Transverse colon (tissue), 4 donors: ENCODE results near the gene RNASE12. TPM values are rescaled to one million over a fixed set of nuclear protein-coding genes. Genes with fewer than 3 reads are reported as not detected.
"Not testable (repeated sequence)": the region's sequence is repeated elsewhere in the genome, so short reads cannot be mapped to it uniquely, and the experiment has no call there.

ENCODE experiments used
- DNase-seq: peaks from one replicate; pipeline ENCODE4 v3.0.0-alpha.2; 2019
- H3K27ac ChIP-seq, 4 donors: fragments of 200-600 bp; sonication (generic); 2 replicates each; pipeline ENCODE4 v1.5.1; 2016 to 2018; ENCODE audit warnings: inconsistent platforms in 4 of 4
- H3K27me3 ChIP-seq: fragments of 200-600 bp; sonication (generic); 2 replicates; pipeline ENCODE4 v1.5.1; 2017; ENCODE audit warnings: inconsistent platforms
- H3K36me3 ChIP-seq, 4 donors: fragments of 200-600 bp; sonication (generic); 2 replicates each; pipeline ENCODE4 v1.5.1; 2017 to 2019; ENCODE audit warnings: inconsistent platforms in 4 of 4
- H3K4me1 ChIP-seq, 4 donors: fragments of 200-600 bp; sonication (generic); 2 replicates each; pipeline ENCODE4 v1.5.1; 2017 to 2020; ENCODE audit warnings: inconsistent platforms in 4 of 4
- H3K4me3 ChIP-seq, 4 donors: fragments of 200-600 bp; sonication (generic); 1 replicate in 1 of 4; 2 replicates in 3 of 4; pipeline versions ENCODE4 v1.5.1 to v1.6.1; 2017 to 2019; ENCODE audit warnings: inconsistent platforms in 4 of 4
- H3K9me3 ChIP-seq, 2 donors: fragments of 200-600 bp; sonication (generic); 2 replicates each; pipeline ENCODE4 v1.5.1; 2017 to 2019; ENCODE audit warnings: inconsistent platforms in 2 of 2
- EP300 ChIP-seq: sonication (generic); formaldehyde crosslinking; IDR thresholded peaks from one replicate; pipeline ENCODE4 v1.6.1; 2017; ENCODE audit warnings: antibody characterized with exemption, low read depth
- POLR2A ChIP-seq: fragments of 450-650 bp; IDR thresholded peaks from one replicate; pipeline ENCODE4 v1.6.1; 2016; ENCODE audit warnings: antibody characterized with exemption, mild to moderate bottlenecking, moderate library complexity
- POLR2AphosphoS5 ChIP-seq, 3 donors: sonication (generic); formaldehyde crosslinking; IDR thresholded peaks; one replicate each; pipeline ENCODE4 v1.6.1; 2016; ENCODE audit warnings: antibody characterized with exemption in 3 of 3
- WGBS, 2 donors: methylation state at CpG; one replicate each; pipeline ENCODE4 v1.1.5; 2018; ENCODE audit warnings: low coverage in 1 of 2; 5-methylcytosine and 5-hydroxymethylcytosine counted together
- in situ Hi-C, 4 donors: fragments of 200-750 bp; cut with MboI; loops; one replicate each; pipeline versions ENCODE4 v1.15.0 to v1.15.1; 2017; ENCODE audit warnings: low sequenced_read_pairs in 3 of 4, low pct_ligation_motif_present in 1 of 4, low pct_unique_long_range_greater_than_20kb in 1 of 4
- intact Hi-C: fragments of 100-400 bp; cut with DNase I; formaldehyde crosslinking; loops from one replicate; pipeline ENCODE4 v1.15.1; 2023; ENCODE audit warnings: low total_unique reads
- total RNA-seq, 4 donors: library from RNA; depleted of rRNA; stranded (reverse); fragments of >200 nt; gene quantifications; one replicate each; pipeline ENCODE4 v1.1.0, GENCODE V29; 2016
- TF ChIP-seq, protein P1 (sequence below), 5 experiments: fragments of 200-600 bp in 3 of 5; fragments of 450-650 bp in 2 of 5; sonication (generic) in 3 of 5; IDR thresholded peaks; 1 replicate in 2 of 5; 2 replicates in 3 of 5; pipeline ENCODE4 v1.5.1; 2016 to 2017; ENCODE audit warnings: antibody characterized with exemption in 5 of 5, inconsistent platforms in 3 of 5, mild to moderate bottlenecking in 2 of 5, moderate library complexity in 1 of 5

RNASE12 gene
- total RNA-seq, 4 donors from 2014 or later, result not detected

DNA sequence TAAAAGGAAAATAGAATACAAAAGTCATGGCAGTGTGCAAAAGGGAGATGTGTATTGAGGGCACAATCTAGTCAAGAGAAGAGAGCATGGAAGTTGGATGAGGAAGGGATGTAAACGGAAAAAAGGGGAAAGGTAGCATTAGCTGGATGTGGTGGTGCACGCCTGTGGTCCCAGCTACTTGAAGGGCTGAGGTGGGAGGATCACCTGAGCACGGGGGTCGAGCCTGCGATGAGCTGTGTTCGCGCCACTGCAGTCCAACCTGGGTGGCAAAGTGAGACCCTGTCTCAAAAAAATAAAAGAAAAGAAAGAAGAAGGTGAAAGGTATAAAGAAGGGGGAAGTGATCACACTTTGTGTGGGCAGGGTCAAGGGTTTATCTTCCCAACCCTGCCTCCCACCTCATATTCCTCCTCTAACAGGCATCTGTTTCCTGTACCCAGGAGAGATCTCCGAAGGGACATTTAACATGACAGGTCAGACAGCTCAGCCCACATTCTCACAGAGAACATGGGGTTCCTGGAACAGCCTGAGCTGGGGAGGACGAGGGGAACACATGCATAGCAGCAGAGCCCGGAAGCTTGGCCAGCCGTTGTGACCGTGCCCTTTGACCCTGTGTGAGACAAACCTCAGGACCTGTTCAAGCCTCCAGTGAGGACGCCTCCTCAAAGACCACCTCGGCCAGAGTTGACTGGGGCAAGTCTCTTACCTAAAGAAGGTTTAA lies 12.2 kb downstream of the RNASE12 start:
- no peaks in the 10 kb centered on the region for H3K27me3 ChIP-seq
- no peaks in the 10 kb centered on the region for H3K9me3 ChIP-seq
- no peak for DNase-seq
- no peaks in the 10 kb centered on the region for H3K36me3 ChIP-seq
- H3K4me3 ChIP-seq, result no peak overlapping the region
- H3K4me1 ChIP-seq, result no peaks in the 10 kb centered on the region
- no peak for TF ChIP-seq EP300
- intact Hi-C loops (no loop called here), in situ Hi-C loops (no loop called here)
- 82% methylated on average over 6 to 14 of the region's 14 CpGs for WGBS, 2 donors
- H3K27ac ChIP-seq, result no peak overlapping the region

DNA sequence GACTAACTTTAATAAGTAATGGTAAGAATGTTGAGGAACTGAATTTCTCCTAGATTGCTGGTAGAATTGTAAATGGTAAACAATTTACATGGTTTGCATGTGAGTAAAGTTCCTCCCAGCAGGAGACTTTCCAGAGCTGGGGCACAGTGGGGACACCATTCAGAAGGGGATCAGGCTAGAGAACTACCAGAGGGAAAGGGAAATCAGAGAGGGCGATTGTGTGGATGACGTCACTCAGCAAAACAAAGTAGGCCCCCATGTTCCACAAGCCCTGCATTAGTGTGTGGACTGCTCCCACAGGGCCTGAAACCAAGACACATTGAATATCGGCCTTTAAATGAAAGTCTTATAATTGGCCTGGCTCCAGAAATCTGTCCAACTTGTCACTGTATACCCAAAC lies 12.9 kb downstream of the RNASE12 start:
- H3K4me3 ChIP-seq, result no peak overlapping the region
- H3K4me1 ChIP-seq, result no peaks in the 10 kb centered on the region
- 82 to 83% methylated on average over 3 of the region's 3 CpGs for WGBS, 2 donors
- H3K27ac ChIP-seq, result no peak overlapping the region
- no peak for DNase-seq
- no peaks in the 10 kb centered on the region for H3K9me3 ChIP-seq
- intact Hi-C loops (no loop called here), in situ Hi-C loops (no loop called here)
- TF ChIP-seq POLR2A, result no peak
- TF ChIP-seq, protein P1, sequence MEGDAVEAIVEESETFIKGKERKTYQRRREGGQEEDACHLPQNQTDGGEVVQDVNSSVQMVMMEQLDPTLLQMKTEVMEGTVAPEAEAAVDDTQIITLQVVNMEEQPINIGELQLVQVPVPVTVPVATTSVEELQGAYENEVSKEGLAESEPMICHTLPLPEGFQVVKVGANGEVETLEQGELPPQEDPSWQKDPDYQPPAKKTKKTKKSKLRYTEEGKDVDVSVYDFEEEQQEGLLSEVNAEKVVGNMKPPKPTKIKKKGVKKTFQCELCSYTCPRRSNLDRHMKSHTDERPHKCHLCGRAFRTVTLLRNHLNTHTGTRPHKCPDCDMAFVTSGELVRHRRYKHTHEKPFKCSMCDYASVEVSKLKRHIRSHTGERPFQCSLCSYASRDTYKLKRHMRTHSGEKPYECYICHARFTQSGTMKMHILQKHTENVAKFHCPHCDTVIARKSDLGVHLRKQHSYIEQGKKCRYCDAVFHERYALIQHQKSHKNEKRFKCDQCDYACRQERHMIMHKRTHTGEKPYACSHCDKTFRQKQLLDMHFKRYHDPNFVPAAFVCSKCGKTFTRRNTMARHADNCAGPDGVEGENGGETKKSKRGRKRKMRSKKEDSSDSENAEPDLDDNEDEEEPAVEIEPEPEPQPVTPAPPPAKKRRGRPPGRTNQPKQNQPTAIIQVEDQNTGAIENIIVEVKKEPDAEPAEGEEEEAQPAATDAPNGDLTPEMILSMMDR (IDR thresholded peaks at IDR 0.05), result no peak
- no peak for TF ChIP-seq EP300
- no peak for TF ChIP-seq POLR2AphosphoS5 (IDR thresholded peaks at IDR 0.05)
- H3K27me3 ChIP-seq, result no peaks in the 10 kb centered on the region
- H3K36me3 ChIP-seq, result no peaks in the 10 kb centered on the region

DNA sequence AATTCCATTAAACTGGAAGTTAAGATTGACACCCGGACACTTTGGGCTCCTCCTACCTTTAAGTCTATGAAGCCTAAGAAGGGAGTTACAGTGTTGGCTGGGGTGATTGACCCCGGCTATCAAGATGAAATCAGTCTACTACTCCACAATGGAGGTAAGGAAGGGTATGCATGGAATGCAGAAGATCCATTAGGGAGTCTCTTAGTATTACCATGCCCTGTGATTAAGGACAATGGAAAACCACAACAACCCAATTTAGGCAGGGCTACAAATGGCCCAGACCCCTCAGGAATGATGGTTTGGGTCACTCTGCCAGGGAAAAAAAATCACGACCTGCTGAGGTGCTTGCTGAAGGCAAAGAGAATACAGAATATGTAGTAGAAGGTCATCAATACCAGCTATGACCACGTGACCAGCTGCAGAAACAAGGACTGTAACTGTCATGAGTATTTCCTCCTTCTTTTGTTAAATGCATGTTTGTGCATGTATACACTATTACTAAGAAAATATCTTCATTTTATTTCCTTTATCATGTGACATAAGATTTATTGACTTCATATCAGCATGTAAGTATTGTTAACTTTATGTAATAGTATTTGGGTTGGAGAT lies 18.7 kb downstream of the RNASE12 start:
- in situ Hi-C loops, H3K9me3 ChIP-seq, H3K36me3 ChIP-seq, H3K4me1 ChIP-seq, H3K27me3 ChIP-seq, H3K4me3 ChIP-seq, DNase-seq, intact Hi-C loops, H3K27ac ChIP-seq: not testable (repeated sequence)
- WGBS, 2 donors, result 31 to 58% methylated on average over 2 to 4 of the region's 4 CpGs

DNA sequence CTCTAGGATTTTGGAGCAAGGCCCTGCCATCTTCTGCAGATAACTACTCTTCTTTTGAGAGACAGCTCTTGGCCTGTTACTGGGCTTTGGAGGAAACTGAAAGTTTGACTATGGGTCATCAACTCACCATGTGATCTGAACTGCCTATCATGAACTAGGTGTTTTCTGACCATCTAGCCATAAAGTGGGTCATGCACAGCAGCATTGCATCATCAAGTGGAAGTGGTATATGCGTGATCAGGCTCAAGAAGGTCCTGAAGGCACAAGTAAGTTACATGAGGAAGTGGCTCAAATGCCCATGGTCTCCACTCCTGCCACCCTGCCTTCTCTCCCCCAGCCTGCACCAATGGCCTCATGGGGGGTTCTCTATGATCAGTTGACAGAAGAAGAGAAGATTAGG lies 20.5 kb downstream of the RNASE12 start:
- H3K27me3 ChIP-seq, intact Hi-C loops, H3K4me3 ChIP-seq, H3K36me3 ChIP-seq, DNase-seq, H3K27ac ChIP-seq, in situ Hi-C loops, H3K9me3 ChIP-seq, H3K4me1 ChIP-seq: not testable (repeated sequence)
- 89% methylated on average over 1 of the region's 1 CpG; no CpG with 5 or more reads in 1 of the 2 donors for WGBS, 2 donors

DNA sequence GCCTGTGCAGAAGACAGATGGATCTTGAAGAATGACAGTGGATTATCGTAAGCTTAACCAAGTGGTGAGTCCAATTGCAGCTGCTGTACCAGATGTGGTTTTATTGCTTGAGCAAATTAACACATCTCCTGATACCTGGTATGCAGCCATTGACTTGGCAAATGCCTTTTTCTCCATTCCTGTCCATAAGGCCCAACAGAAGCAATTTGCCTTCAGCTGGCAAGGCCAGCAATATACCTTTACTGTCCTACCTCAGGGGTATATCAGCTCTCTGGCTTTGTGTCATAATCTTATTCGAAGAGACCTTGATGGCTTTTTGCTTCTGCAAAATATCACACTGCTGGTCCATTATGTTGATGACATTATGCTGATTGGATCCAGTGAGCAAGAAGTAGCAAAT lies 21.3 kb downstream of the RNASE12 start:
- intact Hi-C loops, H3K27ac ChIP-seq, H3K27me3 ChIP-seq, H3K9me3 ChIP-seq, H3K4me1 ChIP-seq, H3K4me3 ChIP-seq, H3K36me3 ChIP-seq, in situ Hi-C loops, DNase-seq: not testable (repeated sequence)
- WGBS, 2 donors, result 80 to 88% methylated on average over 1 to 2 of the region's 2 CpGs

DNA sequence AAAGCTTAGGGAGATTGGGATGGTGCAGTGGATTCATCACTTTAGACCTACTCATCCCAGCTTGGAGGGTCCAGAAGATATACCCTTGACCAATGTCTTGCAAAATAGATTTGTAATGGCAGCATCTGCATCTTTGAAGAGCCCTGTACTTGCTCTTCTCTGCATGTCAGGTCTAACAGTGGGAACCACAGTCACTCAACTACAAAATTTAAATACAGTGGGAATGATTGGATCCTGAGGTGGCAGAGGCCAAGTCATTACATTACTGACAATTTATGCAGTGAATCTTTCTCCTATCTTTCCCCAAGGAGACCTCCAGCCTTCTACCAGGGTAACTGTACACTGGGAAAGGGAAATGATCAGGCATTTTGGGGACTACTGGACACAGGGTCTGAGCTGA lies 22.1 kb downstream of the RNASE12 start:
- Histone ChIP-seq H3K27ac (no peak overlapping the region), H3K4me3 (no peak overlapping the region), H3K4me1 (no peaks in the 10 kb centered on the region), H3K36me3 (no peaks in the 10 kb centered on the region), H3K27me3 (no peaks in the 10 kb centered on the region), H3K9me3 (peaks cover 9% of the 10 kb centered on the region in 2 donors)
- DNase-seq, result no peak
- TF ChIP-seq, protein P1 (IDR thresholded peaks at IDR 0.05), result no peak
- TF ChIP-seq POLR2A, result no peak
- no peak for TF ChIP-seq EP300
- no peak for TF ChIP-seq POLR2AphosphoS5 (IDR thresholded peaks at IDR 0.05)
- intact Hi-C loops (no loop called here), in situ Hi-C loops (no loop called here)
